Fibroblast of mammary gland (primary cell): Measurements from ENCODE around the gene GPC6.

Experiments used
- DNase-seq: peaks from one replicate; pipeline ENCODE4 v3.0.0-alpha.2; 2010; ENCODE audit warnings: low read depth
- H3K4me3 ChIP-seq: 2 replicates; pipeline ENCODE4 v1.5.1; 2011; ENCODE audit warnings: low read depth, mild to moderate bottlenecking, low read length, moderate library complexity; ENCODE audit not compliant: control insufficient read depth
- CTCF ChIP-seq: conservative IDR thresholded peaks from 2 replicates; pipeline ENCODE4 v1.5.1; 2011; ENCODE audit warnings: low read depth, low read length, inconsistent platforms; ENCODE audit not compliant: control insufficient read depth, insufficient read depth

The GPC6 gene

DNA sequence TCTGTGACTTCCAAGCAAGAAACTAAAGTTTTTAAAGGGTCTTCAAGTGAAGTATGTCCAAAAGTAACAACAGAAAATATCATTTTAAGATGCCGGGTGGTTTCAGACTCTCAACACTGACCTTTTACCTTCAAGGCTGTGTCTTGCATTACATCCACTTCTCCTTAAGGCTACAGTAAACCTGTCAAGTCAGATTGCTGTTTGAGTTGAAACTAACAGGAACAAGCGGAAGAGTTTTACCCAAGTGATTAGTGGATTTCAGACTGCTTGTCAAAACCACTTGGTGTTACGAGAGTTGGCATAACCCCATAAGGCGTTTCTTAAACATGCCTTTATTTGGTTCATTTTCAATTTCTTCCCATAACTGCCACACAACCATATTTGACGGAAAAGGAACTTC is 969.8 kb downstream of the GPC6 start:
- no peak for TF ChIP-seq CTCF
- DNase-seq = no peak
- no peak overlapping the region for H3K4me3 ChIP-seq

DNA sequence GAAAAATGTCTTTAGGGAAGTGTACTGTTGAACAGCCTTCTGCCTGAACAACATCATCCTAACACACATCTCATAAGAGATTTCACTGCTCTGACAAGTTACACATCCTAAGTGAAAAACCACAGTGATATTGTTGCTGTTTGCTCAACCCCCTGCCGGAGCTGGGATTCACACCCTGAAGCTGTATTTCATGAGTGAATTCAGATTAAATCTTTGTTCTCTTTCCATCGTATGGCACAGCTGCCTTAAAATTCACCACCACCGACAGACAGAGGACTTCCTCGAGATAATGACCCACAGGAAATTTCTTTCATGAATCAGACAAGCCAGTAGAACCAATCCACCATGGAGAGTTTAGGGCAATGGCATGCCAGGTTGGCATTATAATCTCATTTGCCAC is 972.1 kb downstream of the GPC6 start:
- no peak for TF ChIP-seq CTCF
- DNase-seq = no peak
- H3K4me3 ChIP-seq = no peak overlapping the region

- DNase-seq = no peak
- no peak for TF ChIP-seq CTCF
- H3K4me3 ChIP-seq = no peak overlapping the region
Observed at GRCh38 chr13:94199135-94199534, 972.5 kb downstream of the GPC6 start.

DNA sequence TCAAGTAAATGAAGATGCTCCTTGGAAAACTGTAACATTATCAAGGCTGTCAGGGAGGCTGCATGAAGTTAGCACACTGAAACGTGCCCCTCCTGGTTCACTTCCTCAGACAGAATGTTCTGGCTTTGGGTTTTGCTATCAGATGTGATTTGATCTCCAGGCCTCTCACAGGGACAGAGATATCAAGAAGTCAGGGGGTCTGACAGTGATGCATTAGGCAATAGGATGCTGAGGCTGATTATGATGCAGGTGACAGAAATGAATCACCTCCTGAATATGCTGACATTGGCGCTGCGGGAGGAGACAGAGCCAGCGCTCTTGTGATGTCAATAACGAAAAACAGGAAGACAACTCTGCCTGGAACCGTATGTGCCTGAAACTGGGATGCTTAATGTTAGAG is 974.4 kb downstream of the GPC6 start:
- H3K4me3 ChIP-seq = no peak overlapping the region
- DNase-seq = no peak
- no peak for TF ChIP-seq CTCF

DNA sequence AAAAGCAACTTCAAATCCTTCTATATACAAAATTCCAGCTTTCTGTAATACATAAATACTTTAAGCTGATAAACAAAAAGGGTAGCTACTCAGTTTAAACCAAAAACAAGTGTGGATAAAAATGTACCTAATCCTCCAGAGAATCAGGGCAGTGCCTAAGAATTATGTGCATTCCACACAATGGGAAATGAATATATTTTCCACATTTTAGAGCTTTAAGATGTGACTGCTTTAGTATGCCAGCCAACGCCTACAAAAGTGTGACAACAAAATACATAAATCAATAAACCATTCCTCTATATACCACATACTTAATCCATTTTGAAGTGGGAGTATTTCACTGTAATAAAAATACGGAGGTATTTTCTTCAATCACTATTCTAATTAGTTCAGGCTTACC is 977.6 kb downstream of the GPC6 start:
- no peak overlapping the region for H3K4me3 ChIP-seq
- DNase-seq = no peak
- no peak for TF ChIP-seq CTCF

GRCh38 chr13:94204946-94205345 is 978.3 kb downstream of the GPC6 start:
- no peak for DNase-seq
- no peak for TF ChIP-seq CTCF
- H3K4me3 ChIP-seq = no peak overlapping the region

DNA sequence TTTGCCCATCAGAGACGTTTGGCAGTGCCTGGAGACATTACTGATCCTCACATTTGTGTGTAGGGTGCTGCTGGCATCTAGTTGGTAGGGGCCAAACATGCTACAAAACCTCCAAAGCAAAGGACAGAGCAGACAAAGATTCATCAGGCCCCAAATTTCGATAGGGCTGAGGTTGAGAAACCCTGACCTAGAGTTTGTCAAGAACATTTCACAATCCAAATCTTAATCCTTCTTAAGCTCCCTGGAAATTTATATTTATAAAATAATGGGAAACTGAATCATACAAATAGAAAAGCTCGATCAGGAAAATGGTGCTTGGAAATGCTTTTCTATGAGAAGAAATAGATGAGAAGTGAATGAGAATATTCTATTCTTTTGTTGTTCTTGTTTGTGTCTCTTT is 979.3 kb downstream of the GPC6 start:
- H3K4me3 ChIP-seq = no peak overlapping the region
- no peak for TF ChIP-seq CTCF
- DNase-seq = no peak
